Loucy (cell line): ENCODE data around the gene TET1.
"Not testable (repeated sequence)": the region's sequence is repeated elsewhere in the genome, so short reads cannot be mapped to it uniquely, and the experiment has no call there.

ENCODE experiments used
- H2AFZ ChIP-seq: fragments of 200-600 bp; sonication (generic); 2 replicates; pipeline ENCODE4 v1.6.0; 2016; ENCODE audit warnings: antibody characterized with exemption, mild to moderate bottlenecking, low read length, moderate library complexity
- H3F3A ChIP-seq: fragments of 200-600 bp; 2 replicates; pipeline ENCODE4 v1.6.0; 2016; ENCODE audit warnings: antibody characterized with exemption, low read depth, mild to moderate bottlenecking
- H3K27me3 ChIP-seq: fragments of 200-600 bp; sonication (generic); 2 replicates; pipeline ENCODE4 v1.6.1; 2014; ENCODE audit warnings: low read length, mild to moderate bottlenecking; ENCODE audit not compliant: insufficient read depth, poor library complexity, severe bottlenecking
- H3K36me3 ChIP-seq: fragments of 200-600 bp; sonication (generic); 2 replicates; pipeline ENCODE4 v1.6.1; 2016; ENCODE audit warnings: low read length; ENCODE audit not compliant: insufficient read depth
- H3K4me1 ChIP-seq: fragments of 200-600 bp; sonication (generic); 2 replicates; pipeline ENCODE4 v1.5.1; 2014; ENCODE audit warnings: low read length, mild to moderate bottlenecking; ENCODE audit not compliant: insufficient read depth, poor library complexity, severe bottlenecking
- H3K4me2 ChIP-seq: fragments of 200-600 bp; sonication (generic); 2 replicates; pipeline ENCODE4 v1.6.0; 2014; ENCODE audit warnings: antibody characterized with exemption, low read length, low read depth, mild to moderate bottlenecking; ENCODE audit not compliant: poor library complexity, severe bottlenecking
- H3K4me3 ChIP-seq: fragments of 200-600 bp; sonication (generic); 2 replicates; pipeline ENCODE4 v1.5.1; 2014; ENCODE audit warnings: low read length, mild to moderate bottlenecking, mixed read lengths; ENCODE audit not compliant: poor library complexity, severe bottlenecking
- H3K79me2 ChIP-seq: fragments of 200-600 bp; sonication (generic); 2 replicates; pipeline ENCODE4 v1.6.1; 2014; ENCODE audit warnings: low read length; ENCODE audit not compliant: insufficient read depth
- H3K9ac ChIP-seq: fragments of 200-600 bp; sonication (generic); 2 replicates; pipeline ENCODE4 v1.6.0; 2014; ENCODE audit warnings: mild to moderate bottlenecking, low read depth, low read length, moderate library complexity; ENCODE audit not compliant: poor library complexity, severe bottlenecking
- H3K9me2 ChIP-seq: fragments of 200-600 bp; sonication (generic); replicated peaks from 2 replicates; pipeline ENCODE4 v1.6.1; 2016; ENCODE audit warnings: low read depth, low read length, mixed read lengths
- H3K9me3 ChIP-seq: fragments of 200-600 bp; sonication (generic); 2 replicates; pipeline ENCODE4 v1.6.1; 2014; ENCODE audit warnings: mild to moderate bottlenecking, antibody characterized with exemption, low read length, low read depth; ENCODE audit not compliant: insufficient read depth
- H4K20me1 ChIP-seq: fragments of 200-600 bp; sonication (generic); 2 replicates; pipeline ENCODE4 v1.6.0; 2014; ENCODE audit warnings: antibody characterized with exemption, low read length, mild to moderate bottlenecking; ENCODE audit not compliant: insufficient read depth, poor library complexity, severe bottlenecking
- CTCF ChIP-seq: fragments of 200-600 bp; sonication (generic); conservative IDR thresholded peaks from 2 replicates; pipeline ENCODE4 v1.5.1; 2014; ENCODE audit warnings: mild to moderate bottlenecking, antibody characterized with exemption, low read length
- EZH2phosphoT487 ChIP-seq: fragments of 200-600 bp; IDR thresholded peaks from 2 replicates; pipeline ENCODE4 v1.6.1; 2018; ENCODE audit warnings: antibody characterized with exemption, mild to moderate bottlenecking, moderate library complexity, borderline replicate concordance

The TET1 gene

GRCh38 chr10:68525490-68526038 is 34.6 kb upstream of the TET1 start:
- not testable (repeated sequence) for H3K9me2 ChIP-seq, H3K9ac ChIP-seq, H3K9me3 ChIP-seq, H3K4me1 ChIP-seq, H3F3A ChIP-seq, H4K20me1 ChIP-seq, H3K27me3 ChIP-seq, H3K4me2 ChIP-seq, H2AFZ ChIP-seq, H3K4me3 ChIP-seq, H3K36me3 ChIP-seq
- peaks cover 10% of the 10 kb centered on the region for H3K79me2 ChIP-seq

- Histone ChIP-seq H3K4me3 (peak overlapping the region; percentile 92), H2AFZ (peak overlapping the region; percentile 93), H3K27me3 (no peaks in the 10 kb centered on the region), H3K79me2 (peaks cover 10% of the 10 kb centered on the region), H3K4me2 (peak overlapping the region; percentile 99), H3K9me3 (no peaks in the 10 kb centered on the region), H4K20me1 (peaks cover 5% of the 10 kb centered on the region), H3F3A (no peaks in the 10 kb centered on the region), H3K36me3 (no peaks in the 10 kb centered on the region), H3K9me2 (no peaks in the 10 kb centered on the region), H3K9ac (peak overlapping the region; percentile 89), H3K4me1 (peaks cover 6% of the 10 kb centered on the region)
- TF ChIP-seq EZH2phosphoT487 (no peak), CTCF (no peak)
These were observed 33.4 kb upstream of the TET1 start for GRCh38 chr10:68526634-68527307.

GRCh38 chr10:68536973-68537372 is 23.2 kb upstream of the TET1 start:
- TF ChIP-seq EZH2phosphoT487 (no peak), CTCF (no peak)
- Histone ChIP-seq H3F3A (no peaks in the 10 kb centered on the region), H3K36me3 (no peaks in the 10 kb centered on the region), H3K9ac (no peak overlapping the region), H3K9me3 (no peaks in the 10 kb centered on the region), H3K27me3 (no peaks in the 10 kb centered on the region), H4K20me1 (no peaks in the 10 kb centered on the region), H3K9me2 (no peaks in the 10 kb centered on the region), H3K79me2 (no peaks in the 10 kb centered on the region), H3K4me2 (no peak overlapping the region), H3K4me3 (no peak overlapping the region), H3K4me1 (no peaks in the 10 kb centered on the region), H2AFZ (no peak overlapping the region)

GRCh38 chr10:68537796-68538195 is 22.3 kb upstream of the TET1 start:
- Histone ChIP-seq H3K4me1 (no peaks in the 10 kb centered on the region), H3K9ac (no peak overlapping the region), H2AFZ (no peak overlapping the region), H3K27me3 (no peaks in the 10 kb centered on the region), H3K36me3 (no peaks in the 10 kb centered on the region), H4K20me1 (no peaks in the 10 kb centered on the region), H3K9me3 (no peaks in the 10 kb centered on the region), H3F3A (no peaks in the 10 kb centered on the region), H3K4me3 (no peak overlapping the region), H3K79me2 (no peaks in the 10 kb centered on the region), H3K9me2 (no peaks in the 10 kb centered on the region), H3K4me2 (no peak overlapping the region)
- TF ChIP-seq CTCF = no peak
- TF ChIP-seq EZH2phosphoT487 = no peak
